ENCODE data around the gene COQ3. TPM values are rescaled to one million over a fixed set of nuclear protein-coding genes. Genes with fewer than 3 reads are reported as not detected.

The COQ3 gene
- total RNA-seq, 2 experiments from 2014 or later = 12.6 to 13.3 TPM

DNA sequence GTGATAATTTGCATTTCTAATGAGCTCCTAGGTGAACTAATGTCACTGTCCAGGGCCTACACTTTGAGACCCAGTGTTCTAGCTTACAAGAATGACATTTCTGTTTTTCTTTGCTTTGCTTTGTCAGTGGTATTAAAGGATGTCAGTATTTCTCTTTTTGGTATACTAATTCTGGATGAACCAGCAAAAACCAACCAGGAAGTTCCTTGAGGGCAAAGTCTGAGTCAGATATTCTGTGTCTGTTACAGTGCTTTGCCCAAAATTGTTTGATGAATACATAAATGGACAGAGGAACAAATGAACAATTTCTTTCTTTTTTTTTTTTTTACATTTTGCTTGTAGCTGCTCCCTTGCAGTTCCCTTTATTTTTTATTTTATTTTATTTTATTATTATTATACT lies 15.4 kb downstream of the COQ3 start:
- Mint-ChIP-seq H3K27me3 (ENCODE audit: low read depth) (no peaks in the 10 kb centered on the region), H3K27ac (no peak overlapping the region), H3K4me1 (ENCODE audit: low read depth) (peaks cover 2% of the 10 kb centered on the region), H3K4me3 (no peak overlapping the region), H3K9me3 (ENCODE audit: insufficient read depth) (no peaks in the 10 kb centered on the region), H3K36me3 (ENCODE audit: low read depth) (no peaks in the 10 kb centered on the region)
- CTCF ChIA-PET = interaction anchor here (2.3 kb wide), 1 partner anchor 48 kb away, joined by 8 read pairs; no protein-coding TSS in a partner anchor
- ATAC-seq (no peak), DNase-seq (no peak)
- POLR2A ChIA-PET = no interaction called here

DNA sequence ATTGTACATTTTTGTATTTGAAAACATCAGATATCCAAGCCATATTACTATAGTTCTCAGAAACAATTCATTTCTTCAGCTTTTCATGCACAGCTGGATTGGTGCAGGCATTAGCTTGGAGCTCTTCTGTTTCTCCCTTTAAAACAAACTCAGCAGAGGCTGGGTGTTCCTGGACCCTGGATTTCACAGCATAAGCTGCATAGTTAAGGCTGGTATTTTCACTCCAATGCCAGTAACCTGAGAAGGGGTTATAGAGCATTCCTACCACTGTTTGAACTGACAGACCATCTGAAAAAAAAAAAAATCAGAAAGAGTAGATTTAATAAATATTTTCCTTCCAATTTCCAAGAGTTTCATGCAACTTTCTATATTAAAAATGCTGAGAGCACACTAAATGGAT lies 24.5 kb downstream of the COQ3 start:
- ChIA-PET POLR2A (no interaction called here), CTCF (no interaction called here)
- DNase-seq = no peak
- no peak for ATAC-seq
- Mint-ChIP-seq H3K27ac (no peak overlapping the region), H3K27me3 (ENCODE audit: low read depth) (no peaks in the 10 kb centered on the region), H3K9me3 (ENCODE audit: insufficient read depth) (no peaks in the 10 kb centered on the region), H3K4me1 (ENCODE audit: low read depth) (no peaks in the 10 kb centered on the region), H3K36me3 (ENCODE audit: low read depth) (no peaks in the 10 kb centered on the region), H3K4me3 (no peak overlapping the region)

DNA sequence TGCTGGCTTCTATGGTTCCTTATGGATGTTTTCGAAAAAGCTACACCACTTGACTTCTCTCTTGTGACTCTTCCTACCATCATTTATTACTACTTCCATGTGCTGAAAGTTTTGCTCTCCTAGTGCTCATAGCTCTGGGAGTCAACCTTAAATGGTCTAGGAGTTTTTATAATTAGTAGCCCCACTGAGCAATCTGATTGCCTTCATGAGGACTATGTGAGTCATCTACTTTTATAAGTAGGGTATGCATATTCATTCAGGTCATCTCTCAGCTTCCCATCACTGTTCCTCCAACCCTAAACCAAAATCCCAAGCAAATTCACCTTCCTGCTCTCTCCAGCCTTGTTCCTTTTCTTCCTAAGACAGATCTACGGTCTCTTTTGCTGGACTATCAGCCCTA lies 27.1 kb downstream of the COQ3 start:
- no peak for DNase-seq
- no peaks in the 10 kb centered on the region for H3K36me3 Mint-ChIP-seq (ENCODE audit: low read depth)
- H3K27me3 Mint-ChIP-seq (ENCODE audit: low read depth) = no peaks in the 10 kb centered on the region
- H3K4me3 Mint-ChIP-seq = no peak overlapping the region
- CTCF ChIA-PET = interaction anchor here (1.0 to 1.5 kb wide), 2 partner anchors 37 to 58 kb away, joined by 3 read pairs; no protein-coding TSS in a partner anchor
- H3K27ac Mint-ChIP-seq = no peak overlapping the region
- H3K4me1 Mint-ChIP-seq (ENCODE audit: low read depth) = no peaks in the 10 kb centered on the region
- POLR2A ChIA-PET = no interaction called here
- no peak for ATAC-seq
- H3K9me3 Mint-ChIP-seq (ENCODE audit: insufficient read depth) = no peaks in the 10 kb centered on the region

DNA sequence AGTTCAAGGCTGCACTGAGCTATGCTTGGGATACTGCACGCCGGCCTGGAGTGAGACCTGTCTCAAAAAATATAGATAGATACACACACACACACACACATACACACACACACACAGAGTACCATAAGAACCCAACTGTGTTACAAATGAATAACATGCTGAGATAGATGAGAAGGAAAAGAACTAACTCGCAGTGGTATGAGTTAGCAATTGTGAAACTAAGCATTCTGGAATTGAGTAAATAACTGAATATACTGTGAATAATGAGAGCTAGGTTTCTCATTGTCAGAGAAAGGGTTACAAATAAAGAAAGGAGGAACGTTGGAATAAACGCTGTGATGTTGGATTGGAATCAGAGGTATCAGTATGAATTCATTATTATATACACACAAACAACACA lies 30.0 kb downstream of the COQ3 start:
- ATAC-seq = no peak
- H3K36me3 Mint-ChIP-seq (ENCODE audit: low read depth) = no peaks in the 10 kb centered on the region
- no peak overlapping the region for H3K4me3 Mint-ChIP-seq
- H3K9me3 Mint-ChIP-seq (ENCODE audit: insufficient read depth) = no peaks in the 10 kb centered on the region
- ChIA-PET POLR2A (interaction anchor here (1.0 kb wide), 1 partner anchor 9 kb away, joined by 5 read pairs; no protein-coding TSS in a partner anchor), CTCF (interaction anchor here (1.5 kb wide), 1 partner anchor 34 kb away, joined by 7 read pairs; no protein-coding TSS in a partner anchor)
- H3K27me3 Mint-ChIP-seq (ENCODE audit: low read depth) = peaks cover 10% of the 10 kb centered on the region
- no peak for DNase-seq
- no peak overlapping the region for H3K27ac Mint-ChIP-seq
- no peaks in the 10 kb centered on the region for H3K4me1 Mint-ChIP-seq (ENCODE audit: low read depth)

DNA sequence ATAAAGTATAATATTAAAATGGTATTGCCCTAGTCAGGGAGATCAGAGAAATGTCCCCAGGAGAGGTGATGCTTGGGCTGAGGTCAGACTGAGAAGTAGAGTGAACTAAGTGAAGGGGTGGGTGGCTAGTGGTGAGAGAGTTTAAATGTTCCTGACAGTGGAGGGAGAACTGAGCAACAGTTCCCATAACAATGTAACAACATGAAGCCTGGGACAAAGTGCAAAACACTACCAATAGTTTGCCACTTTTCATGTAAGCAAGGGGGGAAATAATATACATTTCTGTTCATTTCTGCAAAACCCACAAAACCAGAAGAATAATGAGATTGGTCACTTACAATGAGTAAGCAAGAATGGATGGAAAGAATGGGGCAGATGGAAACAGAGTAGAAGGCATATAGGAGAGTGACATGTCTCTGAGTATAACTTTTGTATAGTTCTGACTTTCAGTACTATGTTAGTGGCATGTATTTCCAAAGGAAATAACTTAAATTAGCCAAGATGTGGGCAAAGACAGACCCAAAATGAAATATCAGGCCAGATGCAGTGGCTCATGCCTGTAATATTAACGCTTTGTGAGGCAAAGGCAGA lies 31.2 kb downstream of the COQ3 start:
- Mint-ChIP-seq H3K4me1 (ENCODE audit: low read depth) (no peaks in the 10 kb centered on the region), H3K36me3 (ENCODE audit: low read depth) (no peaks in the 10 kb centered on the region), H3K9me3 (ENCODE audit: insufficient read depth) (no peaks in the 10 kb centered on the region), H3K27me3 (ENCODE audit: low read depth) (peaks cover 10% of the 10 kb centered on the region), H3K27ac (no peak overlapping the region), H3K4me3 (no peak overlapping the region)
- DNase-seq (no peak), ATAC-seq (no peak)
- CTCF ChIA-PET = no interaction called here
- POLR2A ChIA-PET = no interaction called here

DNA sequence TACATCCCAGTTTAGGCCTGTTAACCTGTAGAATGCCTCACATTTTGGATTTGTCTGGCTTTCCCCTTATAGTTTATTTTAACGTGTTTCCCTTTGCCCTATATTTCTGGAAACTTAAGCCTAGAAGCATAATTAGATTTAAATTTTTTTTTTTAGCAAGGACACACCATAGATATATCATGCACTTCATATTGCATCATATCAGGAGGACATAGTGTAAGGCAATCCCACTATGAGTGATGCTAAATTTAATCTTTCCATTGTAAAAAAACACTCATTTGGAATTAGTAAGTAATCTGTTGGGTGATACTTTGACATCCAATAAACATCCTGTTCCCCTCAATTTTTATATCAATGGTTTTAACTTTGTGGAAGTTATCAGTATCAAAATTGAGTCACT lies 34.2 kb downstream of the COQ3 start:
- no peaks in the 10 kb centered on the region for H3K9me3 Mint-ChIP-seq (ENCODE audit: insufficient read depth)
- POLR2A ChIA-PET = no interaction called here
- no peaks in the 10 kb centered on the region for H3K4me1 Mint-ChIP-seq (ENCODE audit: low read depth)
- no peaks in the 10 kb centered on the region for H3K36me3 Mint-ChIP-seq (ENCODE audit: low read depth)
- no peak for ATAC-seq
- peaks cover 25% of the 10 kb centered on the region for H3K27me3 Mint-ChIP-seq (ENCODE audit: low read depth)
- no peak for DNase-seq
- CTCF ChIA-PET = interaction anchor here (0.5 kb wide), 1 partner anchor 11 kb away, joined by 3 read pairs; no protein-coding TSS in a partner anchor
- H3K4me3 Mint-ChIP-seq = no peak overlapping the region
- H3K27ac Mint-ChIP-seq = no peak overlapping the region

DNA sequence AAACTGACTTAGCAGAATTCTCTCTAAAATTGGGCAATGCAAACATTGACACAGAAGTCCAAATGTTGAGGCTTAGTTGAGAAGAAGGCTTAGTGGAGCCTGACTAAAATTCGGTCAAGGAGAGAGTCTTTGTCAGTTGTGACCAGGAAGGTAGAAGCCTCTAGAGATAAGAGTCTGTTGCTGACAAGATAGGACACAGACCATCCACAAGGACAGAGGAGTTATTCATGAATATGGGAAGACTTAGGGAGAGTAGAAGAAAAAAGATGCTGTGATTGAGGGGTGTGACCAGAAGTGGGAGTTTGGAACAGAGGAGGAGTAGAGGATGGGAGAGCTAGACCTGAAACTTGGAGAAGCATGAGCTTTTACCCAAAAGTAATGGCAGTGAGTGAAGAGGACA lies 37.4 kb downstream of the COQ3 start:
- Mint-ChIP-seq H3K4me3 (no peak overlapping the region), H3K4me1 (ENCODE audit: low read depth) (no peaks in the 10 kb centered on the region), H3K9me3 (ENCODE audit: insufficient read depth) (no peaks in the 10 kb centered on the region), H3K27ac (no peak overlapping the region), H3K27me3 (ENCODE audit: low read depth) (peaks cover 45% of the 10 kb centered on the region), H3K36me3 (ENCODE audit: low read depth) (no peaks in the 10 kb centered on the region)
- DNase-seq (no peak), ATAC-seq (no peak)
- ChIA-PET POLR2A (no interaction called here), CTCF (no interaction called here)

DNA sequence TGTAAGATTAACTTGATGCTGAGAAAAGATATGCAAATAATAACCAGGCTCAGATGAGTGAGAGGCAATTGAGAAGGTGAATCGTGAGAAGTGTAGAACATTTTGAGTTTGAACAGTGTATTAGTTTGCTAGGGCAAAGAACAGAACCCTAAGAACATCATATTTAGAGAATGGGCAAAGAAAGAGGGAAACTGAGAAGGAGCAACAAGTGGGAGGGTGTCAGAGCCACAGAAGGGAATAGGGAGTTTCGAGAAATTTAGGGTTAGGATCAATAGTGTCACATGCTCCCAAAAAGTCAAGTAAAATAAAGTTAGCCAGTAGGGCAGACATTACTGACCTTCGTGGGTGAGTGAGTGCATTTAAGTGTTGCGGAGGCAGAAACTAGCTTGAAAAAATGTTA lies 39.0 kb downstream of the COQ3 start:
- CTCF ChIA-PET = no interaction called here
- POLR2A ChIA-PET = interaction anchor here (0.6 kb wide), 1 partner anchor 77 kb away, joined by 3 read pairs; no protein-coding TSS in a partner anchor
- no peak for ATAC-seq
- DNase-seq = no peak
- Mint-ChIP-seq H3K36me3 (ENCODE audit: low read depth) (no peaks in the 10 kb centered on the region), H3K4me3 (no peak overlapping the region), H3K27ac (no peak overlapping the region), H3K27me3 (ENCODE audit: low read depth) (peaks cover 51% of the 10 kb centered on the region), H3K4me1 (ENCODE audit: low read depth) (no peaks in the 10 kb centered on the region), H3K9me3 (ENCODE audit: insufficient read depth) (no peaks in the 10 kb centered on the region)

DNA sequence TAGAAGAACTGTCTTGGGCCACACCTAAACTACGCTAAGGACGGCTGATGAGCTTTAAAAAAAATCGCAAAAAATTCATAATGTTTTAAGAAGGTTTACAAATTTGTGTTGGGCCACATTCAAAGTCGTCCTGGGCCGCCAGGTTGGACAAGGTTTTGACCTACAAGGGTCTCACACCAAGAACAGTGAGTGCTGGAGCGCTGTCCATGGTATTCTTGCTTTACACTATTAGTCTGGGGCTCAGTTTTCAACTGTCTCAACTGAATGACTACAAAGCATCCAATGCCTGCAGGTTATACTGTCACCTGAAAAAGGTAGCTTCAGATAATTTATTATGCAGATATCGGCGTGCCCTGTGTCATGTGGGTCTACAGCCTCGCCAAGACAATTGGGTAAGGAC lies 40.9 kb downstream of the COQ3 start:
- DNase-seq (no peak), ATAC-seq (no peak)
- H3K36me3 Mint-ChIP-seq (ENCODE audit: low read depth) = no peaks in the 10 kb centered on the region
- POLR2A ChIA-PET = no interaction called here
- H3K27me3 Mint-ChIP-seq (ENCODE audit: low read depth) = peaks cover 63% of the 10 kb centered on the region
- no peak overlapping the region for H3K4me3 Mint-ChIP-seq
- H3K9me3 Mint-ChIP-seq (ENCODE audit: insufficient read depth) = no peaks in the 10 kb centered on the region
- H3K27ac Mint-ChIP-seq = no peak overlapping the region
- no peaks in the 10 kb centered on the region for H3K4me1 Mint-ChIP-seq (ENCODE audit: low read depth)
- CTCF ChIA-PET = interaction anchor here (1.7 kb wide), 1 partner anchor 23 kb away, joined by 11 read pairs; no protein-coding TSS in a partner anchor

DNA sequence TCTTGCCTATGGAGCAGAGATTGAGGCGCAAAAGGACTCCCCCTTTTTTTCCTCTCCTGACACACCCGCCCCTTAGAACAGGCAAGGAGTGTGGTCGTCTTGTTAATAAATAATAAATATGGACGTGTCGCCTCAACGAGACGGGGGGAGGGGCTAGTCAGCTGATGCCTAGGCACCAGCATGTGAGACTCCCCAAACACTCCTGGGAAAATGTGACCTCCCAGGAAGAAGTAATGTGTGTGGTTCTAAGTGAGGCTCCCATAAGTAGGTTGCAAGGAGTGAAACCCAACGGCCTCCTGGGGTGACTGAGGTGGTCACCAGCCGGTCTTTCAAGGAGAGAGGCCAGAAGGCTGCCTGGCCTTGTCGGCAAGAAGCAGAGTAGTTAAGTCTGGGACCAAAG lies 43.4 kb downstream of the COQ3 start:
- Mint-ChIP-seq H3K4me1 (ENCODE audit: low read depth) (no peaks in the 10 kb centered on the region), H3K27ac (no peak overlapping the region)

DNA sequence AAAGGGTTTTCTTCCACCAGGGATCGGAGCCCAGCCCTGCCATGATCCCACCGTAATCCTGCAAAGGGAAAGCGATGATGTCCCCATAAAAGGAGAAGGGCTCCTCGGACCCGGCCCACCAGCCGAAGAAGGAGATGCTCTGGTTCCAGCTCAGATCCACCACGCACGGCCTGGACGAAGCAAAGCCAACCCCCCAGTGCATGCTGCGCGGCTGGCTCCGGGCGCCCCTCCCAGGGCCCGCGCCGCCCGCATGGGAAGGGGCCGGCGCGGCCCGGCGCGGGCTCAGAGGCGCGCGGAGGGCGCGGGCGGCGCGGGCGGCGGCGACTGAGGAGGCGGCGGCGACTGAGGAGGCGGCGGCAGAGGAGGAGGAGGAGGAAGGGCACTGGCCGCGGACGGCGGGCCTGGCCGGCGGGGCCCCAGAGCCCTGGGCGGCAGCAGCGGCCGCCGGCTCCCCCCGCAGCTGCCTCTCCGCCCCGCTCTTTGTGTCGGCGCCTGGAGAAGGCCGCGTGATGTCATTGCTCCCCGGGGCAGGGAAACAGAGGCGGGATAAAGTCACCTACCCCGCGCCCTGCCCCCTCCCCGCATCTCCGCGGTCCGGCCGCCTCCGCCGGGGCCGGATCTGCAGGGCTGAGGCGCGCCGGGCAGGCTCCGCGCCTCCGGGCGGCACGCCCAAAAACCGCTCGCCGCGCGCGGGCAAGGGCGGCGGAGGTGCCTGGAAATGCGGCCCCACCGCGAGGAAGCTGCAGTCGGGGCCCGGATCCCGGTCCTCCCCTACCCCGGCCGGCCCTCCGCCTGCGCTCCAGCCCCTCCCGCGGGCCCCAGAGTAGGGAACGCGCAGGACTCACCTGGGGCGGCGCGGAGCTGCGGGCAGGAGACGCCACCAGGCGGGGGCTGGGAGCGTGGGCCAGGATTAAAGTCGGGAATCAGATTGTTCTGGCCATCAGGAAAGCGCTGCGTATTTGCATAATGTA lies 44.5 kb downstream of the COQ3 start, which contains the start of gene FAXC:
FAXC (minus strand) TSS at position 504 of the 971 bp plus-strand sequence; CDS start at position 202, 302 bp downstream.
- Mint-ChIP-seq H3K4me1 (ENCODE audit: low read depth) (no peaks in the 10 kb centered on the region), H3K27ac (no peak within 1 kb of the TSS), H3K36me3 (ENCODE audit: low read depth) (no peaks in the 10 kb centered on the region), H3K27me3 (ENCODE audit: low read depth) (peaks cover 67% of the 10 kb centered on the region), H3K9me3 (ENCODE audit: insufficient read depth) (no peaks in the 10 kb centered on the region), H3K4me3 (peak within 1 kb of the TSS; percentile 47)
- ATAC-seq (peak; percentile 68), DNase-seq (no peak)
- POLR2A ChIA-PET = no interaction called here
- CTCF ChIA-PET = no interaction called here

More for the DNA sequence above, 43.4 kb downstream of the COQ3 start:
- ChIA-PET CTCF (no interaction called here), POLR2A (no interaction called here)
- Mint-ChIP-seq H3K27me3 (ENCODE audit: low read depth) (peaks cover 69% of the 10 kb centered on the region), H3K36me3 (ENCODE audit: low read depth) (no peaks in the 10 kb centered on the region), H3K4me3 (no peak overlapping the region), H3K9me3 (ENCODE audit: insufficient read depth) (no peaks in the 10 kb centered on the region)
- ATAC-seq (no peak), DNase-seq (no peak)

Measured in activated CD8-positive, alpha-beta T cell treated with anti-CD3 and anti-CD28 coated beads, Interleukin-2, amount 10 ng/mL, durations not matched to agents 7 days and 5 days (primary cell).